BJ (cell line): ENCODE data around the gene DEPDC5. TPM values are rescaled to one million over a fixed set of nuclear protein-coding genes. Genes with fewer than 3 reads are reported as not detected.

Source experiments
- CTCF ChIA-PET: fragments of 350-600 bp; formaldehyde crosslinking; extraction: SDS; loops from one replicate; lab custom pipeline; 2021; ENCODE audit warnings: antibody characterized with exemption, inconsistent platforms; lab: Yijun Ruan, JAX
- POLR2A ChIA-PET: fragments of 300-600 bp; sonication (Branson Sonifier 250); formaldehyde crosslinking; extraction: SDS; loops from one replicate; lab custom pipeline; 2021; ENCODE audit warnings: antibody characterized with exemption; lab: Charles Lee
- DNase-seq: peaks from one replicate; pipeline ENCODE4 v3.0.0-alpha.2; 2011; ENCODE audit warnings: low read depth
- H3K27me3 ChIP-seq: 2 replicates; pipeline ENCODE4 v1.6.0; 2011; ENCODE audit warnings: low read length; ENCODE audit not compliant: control insufficient read depth, insufficient read depth
- H3K36me3 ChIP-seq: 2 replicates; pipeline ENCODE4 v1.5.1; 2011; ENCODE audit warnings: low read length; ENCODE audit not compliant: control insufficient read depth, insufficient read depth
- H3K4me3 ChIP-seq: 2 replicates; pipeline ENCODE4 v1.5.1; 2011; ENCODE audit warnings: low read depth, mild to moderate bottlenecking, control low read depth, low read length
- CTCF ChIP-seq: IDR thresholded peaks from 2 replicates; pipeline ENCODE4 v1.5.1; 2011; ENCODE audit warnings: low read depth, mild to moderate bottlenecking, control low read depth, inconsistent platforms, low read length, moderate library complexity; ENCODE audit not compliant: insufficient read depth
- polyA plus RNA-seq: library from polyadenylated mRNA; depleted of rRNA; stranded (reverse); fragments of >200 nt; gene quantifications from 2 replicates; pipeline ENCODE4 v1.2.3, GENCODE V29; 2011

DEPDC5 gene
- polyA plus RNA-seq, 1 experiment = 6.8 TPM

- Histone ChIP-seq H3K36me3 (no peaks in the 10 kb centered on the region), H3K27me3 (no peaks in the 10 kb centered on the region; the same call in 1 of the 2 replicates), H3K4me3 (no peak overlapping the region)
- ChIA-PET POLR2A (no interaction called here), CTCF (interaction anchor here (1.0 kb wide), 1 partner anchor 14 kb away, joined by 3 read pairs; no protein-coding TSS in a partner anchor)
- no peak for DNase-seq
- no peak for TF ChIP-seq CTCF
Measured at GRCh38 chr22:31935961-31936635, 182.3 kb downstream of the DEPDC5 start.

- DNase-seq = no peak
- TF ChIP-seq CTCF = no peak
- CTCF ChIA-PET = no interaction called here
- POLR2A ChIA-PET = no interaction called here
- Histone ChIP-seq H3K4me3 (no peak overlapping the region), H3K36me3 (no peaks in the 10 kb centered on the region), H3K27me3 (no peaks in the 10 kb centered on the region; the same call in 1 of the 2 replicates)
Measured at GRCh38 chr22:31937341-31937740, 183.5 kb downstream of the DEPDC5 start.

- no peak for DNase-seq
- POLR2A ChIA-PET = no interaction called here
- no peak overlapping the region for H3K4me3 ChIP-seq
- H3K36me3 ChIP-seq = no peaks in the 10 kb centered on the region
- no peak for TF ChIP-seq CTCF
- no peaks in the 10 kb centered on the region; the same call in 1 of the 2 replicates for H3K27me3 ChIP-seq
- CTCF ChIA-PET = no interaction called here
Measured at GRCh38 chr22:31938296-31938695, 184.5 kb downstream of the DEPDC5 start.

GRCh38 chr22:31940506-31940905, 186.7 kb downstream of the DEPDC5 start:
- Histone ChIP-seq H3K36me3 (no peaks in the 10 kb centered on the region), H3K4me3 (no peak overlapping the region), H3K27me3 (no peaks in the 10 kb centered on the region; the same call in 1 of the 2 replicates)
- CTCF ChIA-PET = interaction anchor here (1.7 kb wide), 1 partner anchor 30 kb away, joined by 4 read pairs; no protein-coding TSS in a partner anchor
- DNase-seq = no peak
- no peak for TF ChIP-seq CTCF
- POLR2A ChIA-PET = no interaction called here

- CTCF ChIA-PET = interaction anchor here (1.7 kb wide), 1 partner anchor 28 kb away, joined by 4 read pairs; no protein-coding TSS in a partner anchor
- POLR2A ChIA-PET = no interaction called here
- no peak for DNase-seq
- Histone ChIP-seq H3K4me3 (no peak overlapping the region), H3K27me3 (no peaks in the 10 kb centered on the region; the same call in 1 of the 2 replicates), H3K36me3 (no peaks in the 10 kb centered on the region; the same call in 1 of the 2 replicates)
- TF ChIP-seq CTCF = no peak
Measured at GRCh38 chr22:31942091-31942490, 188.3 kb downstream of the DEPDC5 start.
